Measurements from ENCODE around the gene ACTN2. TPM values are rescaled to one million over a fixed set of nuclear protein-coding genes. Genes with fewer than 3 reads are reported as not detected.
A peak's percentile ranks its signal among the peaks of the same experiment; 100 is the strongest.

ACTN2 gene
- total RNA-seq, 1 experiment from 2014 or later, result 0.98 TPM

- in situ Hi-C loops (cut with HindIII; ENCODE audit: low pct_unique_long_range_greater_than_20kb, low sequenced_read_pairs), result no loop called here
- DNase-seq (ENCODE audit: low read depth, low spot score), result no peak
Measured at GRCh38 chr1:236687273-236687672, 974 bp downstream of the ACTN2 start.

- DNase-seq (ENCODE audit: low read depth, low spot score), result no peak
- in situ Hi-C loops (cut with HindIII; ENCODE audit: low pct_unique_long_range_greater_than_20kb, low sequenced_read_pairs), result no loop called here
Measured at GRCh38 chr1:236688705-236689104, 2.4 kb downstream of the ACTN2 start.

GRCh38 chr1:236689713-236690569 is 3.6 kb downstream of the ACTN2 start:
- in situ Hi-C loops (cut with HindIII; ENCODE audit: low pct_unique_long_range_greater_than_20kb, low sequenced_read_pairs), result no loop called here
- peak; percentile 51 for DNase-seq (ENCODE audit: low read depth, low spot score)

- DNase-seq (ENCODE audit: low read depth, low spot score), result no peak
- in situ Hi-C loops (cut with HindIII; ENCODE audit: low pct_unique_long_range_greater_than_20kb, low sequenced_read_pairs), result no loop called here
Measured at GRCh38 chr1:236691348-236691747, 5.0 kb downstream of the ACTN2 start.

- DNase-seq (ENCODE audit: low read depth, low spot score), result no peak
- in situ Hi-C loops (cut with HindIII; ENCODE audit: low pct_unique_long_range_greater_than_20kb, low sequenced_read_pairs), result no loop called here
Measured at GRCh38 chr1:236692128-236692527, 5.8 kb downstream of the ACTN2 start.

- no peak for DNase-seq (ENCODE audit: low read depth, low spot score)
- in situ Hi-C loops (cut with HindIII; ENCODE audit: low pct_unique_long_range_greater_than_20kb, low sequenced_read_pairs), result no loop called here
Measured at GRCh38 chr1:236692742-236693141, 6.4 kb downstream of the ACTN2 start.

GRCh38 chr1:236699366-236699765 is 13.1 kb downstream of the ACTN2 start:
- in situ Hi-C loops (cut with HindIII; ENCODE audit: low pct_unique_long_range_greater_than_20kb, low sequenced_read_pairs), result no loop called here
- no peak for DNase-seq (ENCODE audit: low read depth, low spot score)

- in situ Hi-C loops (cut with HindIII; ENCODE audit: low pct_unique_long_range_greater_than_20kb, low sequenced_read_pairs), result no loop called here
- DNase-seq (ENCODE audit: low read depth, low spot score), result no peak
Measured at GRCh38 chr1:236700903-236701302, 14.6 kb downstream of the ACTN2 start.

- no peak for DNase-seq (ENCODE audit: low read depth, low spot score)
- in situ Hi-C loops (cut with HindIII; ENCODE audit: low pct_unique_long_range_greater_than_20kb, low sequenced_read_pairs), result no loop called here
Measured at GRCh38 chr1:236701782-236702181, 15.5 kb downstream of the ACTN2 start.

- DNase-seq (ENCODE audit: low read depth, low spot score), result no peak
- in situ Hi-C loops (cut with HindIII; ENCODE audit: low pct_unique_long_range_greater_than_20kb, low sequenced_read_pairs), result no loop called here
Measured at GRCh38 chr1:236702791-236703394, 16.6 kb downstream of the ACTN2 start.

- DNase-seq (ENCODE audit: low read depth, low spot score), result no peak
- in situ Hi-C loops (cut with HindIII; ENCODE audit: low pct_unique_long_range_greater_than_20kb, low sequenced_read_pairs), result no loop called here
Measured at GRCh38 chr1:236705771-236706170, 19.5 kb downstream of the ACTN2 start.

- DNase-seq (ENCODE audit: low read depth, low spot score), result no peak
- in situ Hi-C loops (cut with HindIII; ENCODE audit: low pct_unique_long_range_greater_than_20kb, low sequenced_read_pairs), result no loop called here
Measured at GRCh38 chr1:236706183-236706582, 19.9 kb downstream of the ACTN2 start.

- in situ Hi-C loops (cut with HindIII; ENCODE audit: low pct_unique_long_range_greater_than_20kb, low sequenced_read_pairs), result no loop called here
- no peak for DNase-seq (ENCODE audit: low read depth, low spot score)
Measured at GRCh38 chr1:236710328-236710892, 24.1 kb downstream of the ACTN2 start.

- in situ Hi-C loops (cut with HindIII; ENCODE audit: low pct_unique_long_range_greater_than_20kb, low sequenced_read_pairs), result no loop called here
- DNase-seq (ENCODE audit: low read depth, low spot score), result no peak
Measured at GRCh38 chr1:236716160-236716559, 29.9 kb downstream of the ACTN2 start.

- in situ Hi-C loops (cut with HindIII; ENCODE audit: low pct_unique_long_range_greater_than_20kb, low sequenced_read_pairs), result no loop called here
- DNase-seq (ENCODE audit: low read depth, low spot score), result no peak
Measured at GRCh38 chr1:236717811-236718210, 31.5 kb downstream of the ACTN2 start.

- in situ Hi-C loops (cut with HindIII; ENCODE audit: low pct_unique_long_range_greater_than_20kb, low sequenced_read_pairs), result no loop called here
Measured at GRCh38 chr1:236718328-236718727, 32.0 kb downstream of the ACTN2 start.

GRCh38 chr1:236720206-236720605 is 33.9 kb downstream of the ACTN2 start:
- in situ Hi-C loops (cut with HindIII; ENCODE audit: low pct_unique_long_range_greater_than_20kb, low sequenced_read_pairs), result no loop called here

More at GRCh38 chr1:236718328-236718727, 32.0 kb downstream of the ACTN2 start:
- no peak for DNase-seq (ENCODE audit: low read depth, low spot score)

GRCh38 chr1:236720611-236721010 is 34.3 kb downstream of the ACTN2 start:
- no peak for DNase-seq (ENCODE audit: low read depth, low spot score)
- in situ Hi-C loops (cut with HindIII; ENCODE audit: low pct_unique_long_range_greater_than_20kb, low sequenced_read_pairs), result no loop called here

More at GRCh38 chr1:236720206-236720605, 33.9 kb downstream of the ACTN2 start:
- no peak for DNase-seq (ENCODE audit: low read depth, low spot score)

- DNase-seq (ENCODE audit: low read depth, low spot score), result no peak
- in situ Hi-C loops (cut with HindIII; ENCODE audit: low pct_unique_long_range_greater_than_20kb, low sequenced_read_pairs), result no loop called here
Measured at GRCh38 chr1:236724049-236724448, 37.8 kb downstream of the ACTN2 start.
